Activated naive CD4-positive, alpha-beta T cell treated with anti-CD3 and anti-CD28 coated beads for 36 hours (primary cell): Measurements from ENCODE around the gene ZNF236. TPM values are rescaled to one million over a fixed set of nuclear protein-coding genes. Genes with fewer than 3 reads are reported as not detected.

Experiments
- CTCF ChIA-PET: fragments of 350-600 bp; sonication (Branson Sonifier 250); formaldehyde crosslinking; loops from one replicate; lab custom pipeline; 2021; ENCODE audit warnings: antibody characterized with exemption; lab: Charles Lee
- DNase-seq: peaks from one replicate; pipeline ENCODE4 v3.0.0-alpha.2; 2020
- H3K27ac Mint-ChIP-seq: one replicate; pipeline ENCODE4 v1.8.0; 2021; ENCODE audit warnings: mild to moderate bottlenecking, mixed read lengths
- H3K27me3 Mint-ChIP-seq: one replicate; pipeline ENCODE4 v1.8.0; 2021; ENCODE audit warnings: low read depth, mixed read lengths
- H3K36me3 Mint-ChIP-seq: one replicate; pipeline ENCODE4 v1.8.0; 2021; ENCODE audit warnings: low read depth, mixed read lengths
- H3K4me1 Mint-ChIP-seq: one replicate; pipeline ENCODE4 v1.8.0; 2021; ENCODE audit warnings: low read depth, mixed read lengths
- H3K4me3 Mint-ChIP-seq: one replicate; pipeline ENCODE4 v1.8.0; 2021; ENCODE audit warnings: mild to moderate bottlenecking, moderate library complexity, mixed read lengths
- H3K9me3 Mint-ChIP-seq: one replicate; pipeline ENCODE4 v1.8.0; 2021; ENCODE audit warnings: mixed read lengths
- intact Hi-C: fragments of 100-400 bp; cut with micrococcal nuclease; formaldehyde crosslinking; loops from one replicate; pipeline ENCODE4 v1.15.1; 2023
- total RNA-seq, 2 experiments: library from RNA; stranded (reverse); gene quantifications; one replicate each; pipeline ENCODE4 v1.2.3, GENCODE V29; 2021

ZNF236 gene
- total RNA-seq, 2 experiments from 2014 or later: 13.7 to 17.7 TPM

DNA sequence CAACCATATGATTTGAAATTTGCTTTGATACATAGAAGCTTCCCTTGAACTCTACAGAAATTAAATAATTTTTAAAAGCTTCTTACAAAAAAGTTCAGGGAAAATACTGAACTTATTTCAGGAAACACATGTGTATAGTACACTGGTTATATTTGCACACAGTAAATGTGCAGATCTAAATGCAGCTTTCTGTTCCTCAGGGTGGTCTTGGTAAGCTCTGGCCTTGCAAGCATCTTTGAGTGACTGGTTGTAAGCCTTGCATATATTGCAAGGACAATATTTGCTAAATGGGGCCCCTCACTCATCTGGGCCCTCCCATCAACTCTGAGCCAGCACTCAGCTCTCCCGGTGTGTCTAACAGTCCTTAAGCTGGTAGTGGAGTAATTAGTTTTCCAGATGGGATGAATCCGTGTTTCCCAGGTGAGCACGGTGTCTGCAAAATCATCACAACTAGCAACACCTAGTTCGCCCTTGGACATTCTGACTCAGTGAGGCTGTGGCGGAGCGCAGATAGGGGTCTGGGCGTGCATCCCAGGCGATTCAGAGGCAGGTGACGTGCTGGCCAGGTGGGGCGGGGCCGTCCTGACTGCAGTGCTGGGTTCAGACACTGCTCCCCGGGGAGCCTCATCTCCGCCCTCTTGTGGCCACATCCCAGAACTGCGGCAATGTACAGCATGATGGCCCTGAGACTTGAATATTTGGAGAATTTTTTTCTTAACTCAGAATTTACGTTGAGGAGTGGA lies 160.7 kb downstream of the ZNF236 start:
- H3K27ac Mint-ChIP-seq: no peak overlapping the region

DNA sequence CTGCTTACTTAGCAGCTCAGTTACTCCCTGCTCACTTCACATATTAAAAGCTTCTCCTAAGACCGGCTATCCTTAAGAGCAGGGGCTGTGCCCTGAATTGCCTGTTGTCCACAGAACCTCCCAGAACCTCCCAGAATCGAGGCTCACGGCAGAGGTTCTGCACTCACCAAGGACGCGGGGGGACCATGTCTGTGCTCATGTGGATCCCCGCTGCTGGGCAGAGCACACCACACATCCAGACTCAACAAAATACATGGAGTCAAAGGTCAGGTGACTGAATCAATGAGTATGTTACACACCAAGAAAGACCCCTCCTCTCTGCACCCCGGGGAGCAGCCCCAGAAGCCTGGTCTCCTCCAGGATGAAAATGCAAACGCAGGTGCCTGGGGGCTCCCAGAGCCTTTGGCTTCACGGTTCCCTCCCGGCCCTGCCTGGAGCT lies 161.3 kb downstream of the ZNF236 start:
- peaks cover 5% of the 10 kb centered on the region for H3K4me1 Mint-ChIP-seq
- H3K9me3 Mint-ChIP-seq: no peaks in the 10 kb centered on the region
- H3K27ac Mint-ChIP-seq: no peak overlapping the region
- no peak for DNase-seq
- no peaks in the 10 kb centered on the region for H3K27me3 Mint-ChIP-seq
- no peak overlapping the region for H3K4me3 Mint-ChIP-seq
- intact Hi-C loops: loop anchor here (1.0 to 5.0 kb wide), 6 partner anchors 61 to 669 kb away; partner anchors contain the start of gene ZNF236
- CTCF ChIA-PET: interaction anchor here (0.6 to 8.1 kb wide), 28 partner anchors 8 to 1456 kb away, joined by 3 to 117 read pairs (median 4); no protein-coding TSS in a partner anchor
- peaks cover 4% of the 10 kb centered on the region for H3K36me3 Mint-ChIP-seq

More for the DNA sequence above, 160.7 kb downstream of the ZNF236 start:
- H3K36me3 Mint-ChIP-seq: peaks cover 4% of the 10 kb centered on the region
- H3K9me3 Mint-ChIP-seq: no peaks in the 10 kb centered on the region
- peaks cover 5% of the 10 kb centered on the region for H3K4me1 Mint-ChIP-seq
- CTCF ChIA-PET: interaction anchor here (0.5 to 8.1 kb wide), 35 partner anchors 9 to 666 kb away, joined by 3 to 117 read pairs (median 4); no protein-coding TSS in a partner anchor
- H3K4me3 Mint-ChIP-seq: no peak overlapping the region
- peak; percentile 96 for DNase-seq
- H3K27me3 Mint-ChIP-seq: no peaks in the 10 kb centered on the region
- intact Hi-C loops: loop anchor here (1.0 to 5.0 kb wide), 6 partner anchors 61 to 669 kb away; partner anchors contain the start of gene ZNF236

DNA sequence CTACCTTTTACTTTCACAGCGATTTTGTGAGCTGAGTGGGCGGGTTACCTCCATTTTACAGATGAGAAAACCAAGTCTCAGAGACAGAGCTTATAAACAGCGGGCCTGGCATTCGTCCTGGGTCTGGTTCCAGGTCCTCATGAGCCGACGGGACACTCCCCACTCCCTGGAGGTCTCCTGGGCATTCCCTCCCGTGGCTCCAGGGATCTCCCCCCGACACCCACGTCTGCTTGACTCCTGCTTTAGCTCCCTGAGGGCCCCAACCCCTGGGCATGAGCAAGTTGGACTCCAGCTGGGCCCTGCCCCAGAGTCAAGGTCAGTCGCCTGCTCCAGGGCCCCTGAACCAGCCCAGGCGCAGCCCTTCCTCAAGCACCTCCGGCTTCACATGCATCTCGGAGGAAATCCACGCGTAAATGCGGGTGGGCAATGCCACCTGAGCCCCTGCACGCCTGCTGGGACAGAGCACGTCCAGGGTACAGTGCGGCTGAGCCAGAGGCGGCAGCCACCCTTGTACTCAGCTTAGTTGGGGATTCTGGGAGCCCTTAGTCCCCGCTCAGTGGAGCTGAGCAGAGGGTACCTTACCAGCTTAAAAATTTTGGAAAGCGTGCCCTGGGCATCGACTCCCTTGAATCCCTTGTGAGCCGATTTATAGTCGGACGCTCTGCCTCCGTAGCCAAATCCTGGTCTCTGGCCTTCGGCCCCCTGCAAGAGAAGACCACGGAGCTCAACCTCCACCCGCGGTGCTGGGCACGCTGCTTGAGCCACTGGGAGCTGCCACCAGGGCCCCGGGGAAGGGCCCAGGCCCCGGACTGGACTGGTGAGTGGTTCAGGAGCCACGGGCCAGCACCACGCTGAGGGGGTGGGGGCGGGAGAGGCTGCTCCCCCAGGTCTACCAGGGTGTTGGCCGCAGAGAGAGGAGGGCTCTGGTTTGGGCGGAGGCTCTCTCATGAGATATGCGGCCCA lies 162.1 kb downstream of the ZNF236 start:
- intact Hi-C loops: loop anchor here (5.0 kb wide), 3 partner anchors 162 to 668 kb away; partner anchors contain the start of gene ZNF236
- no peak for DNase-seq
- Mint-ChIP-seq H3K4me3 (no peak overlapping the region), H3K9me3 (no peaks in the 10 kb centered on the region), H3K4me1 (peaks cover 5% of the 10 kb centered on the region), H3K27ac (no peak overlapping the region), H3K36me3 (no peaks in the 10 kb centered on the region), H3K27me3 (no peaks in the 10 kb centered on the region)
- CTCF ChIA-PET: interaction anchor here (0.7 to 8.1 kb wide), 18 partner anchors 13 to 1455 kb away, joined by 3 to 117 read pairs (median 4); no protein-coding TSS in a partner anchor

DNA sequence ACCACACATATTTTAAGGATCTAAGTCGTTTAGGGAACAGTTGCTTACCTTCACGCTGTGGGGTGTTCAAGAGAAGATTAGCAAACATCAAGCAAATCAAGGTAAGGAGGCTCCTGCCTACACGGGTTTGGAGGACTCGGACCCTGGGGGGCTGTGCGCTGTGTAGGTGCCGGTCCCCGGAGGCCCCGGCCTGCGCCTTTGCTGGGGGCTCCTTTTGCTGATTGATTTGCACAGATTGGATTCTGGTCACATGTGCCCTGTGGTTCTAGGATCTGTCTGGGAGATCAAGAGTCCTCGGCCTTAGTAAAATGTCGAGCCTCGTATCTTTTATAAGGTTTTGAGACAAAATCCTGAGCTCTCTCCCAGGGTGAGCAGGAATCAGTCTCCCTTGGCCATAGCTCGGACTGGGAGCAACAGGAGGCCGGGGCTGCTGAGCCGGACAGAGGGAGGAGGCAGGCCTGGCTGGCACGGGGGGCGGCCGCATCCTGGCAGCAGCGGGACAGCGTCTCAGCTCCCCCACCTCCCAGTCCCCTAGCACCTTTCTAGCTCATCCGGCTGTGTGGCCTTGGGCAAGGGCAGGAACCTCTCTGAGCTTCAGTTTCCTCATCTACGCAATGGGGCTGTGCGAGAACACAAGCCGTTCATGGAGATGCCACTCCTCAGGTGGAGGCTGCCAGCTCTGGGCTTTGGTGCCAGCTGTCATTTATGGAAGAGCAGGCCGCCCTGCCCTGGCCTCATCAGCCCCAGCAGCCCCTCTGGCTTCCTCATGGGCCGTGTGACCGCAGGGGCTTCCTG lies 163.0 kb downstream of the ZNF236 start:
- H3K27ac Mint-ChIP-seq: no peak overlapping the region
- intact Hi-C loops: no loop called here
- H3K9me3 Mint-ChIP-seq: no peaks in the 10 kb centered on the region
- no peaks in the 10 kb centered on the region for H3K27me3 Mint-ChIP-seq
- CTCF ChIA-PET: interaction anchor here (0.8 to 8.1 kb wide), 9 partner anchors 15 to 259 kb away, joined by 3 to 117 read pairs (median 3); no protein-coding TSS in a partner anchor
- H3K36me3 Mint-ChIP-seq: no peaks in the 10 kb centered on the region
- H3K4me3 Mint-ChIP-seq: no peak overlapping the region
- peaks cover 5% of the 10 kb centered on the region for H3K4me1 Mint-ChIP-seq
- DNase-seq: no peak

DNA sequence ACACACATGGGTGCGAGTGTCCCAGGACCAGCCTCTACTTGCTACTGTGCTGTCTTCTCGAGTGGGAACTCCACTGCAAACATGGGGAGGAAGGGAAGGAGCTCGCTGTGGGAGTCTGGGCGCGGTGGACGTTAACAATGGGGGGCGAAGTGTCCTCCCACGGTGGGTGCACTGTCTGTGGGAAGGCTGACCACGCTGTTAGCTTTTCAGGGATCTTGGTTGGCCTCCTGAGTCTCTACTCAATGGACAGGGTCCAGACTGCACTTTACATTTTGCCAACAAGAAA lies 163.5 kb downstream of the ZNF236 start:
- Mint-ChIP-seq H3K9me3 (no peaks in the 10 kb centered on the region), H3K4me1 (peaks cover 5% of the 10 kb centered on the region), H3K27ac (no peak overlapping the region), H3K4me3 (no peak overlapping the region), H3K27me3 (no peaks in the 10 kb centered on the region), H3K36me3 (no peaks in the 10 kb centered on the region)
- CTCF ChIA-PET: interaction anchor here (0.8 to 8.1 kb wide), 7 partner anchors 14 to 206 kb away, joined by 3 to 117 read pairs (median 3); no protein-coding TSS in a partner anchor
- DNase-seq: no peak
- intact Hi-C loops: no loop called here

DNA sequence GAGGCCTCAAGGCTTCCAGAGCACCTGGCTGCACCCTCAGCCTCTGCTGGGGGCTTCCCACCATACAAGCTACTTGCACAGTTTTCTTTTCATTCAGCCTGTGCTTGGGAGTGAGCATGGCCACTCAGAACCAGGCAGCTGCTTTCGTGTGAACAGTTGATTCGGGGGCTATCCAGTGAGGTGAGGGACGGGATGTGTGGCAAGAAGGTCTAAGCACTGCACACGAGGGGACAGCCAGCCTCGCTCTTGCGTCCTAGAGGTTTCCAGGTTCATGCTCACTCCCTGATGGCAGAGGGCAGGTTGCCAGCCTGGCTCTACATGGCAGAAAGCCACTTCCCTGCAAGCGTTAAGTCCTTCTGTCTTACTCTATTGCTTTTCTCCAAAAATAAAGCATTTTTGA lies 164.0 kb downstream of the ZNF236 start:
- CTCF ChIA-PET: interaction anchor here (1.0 to 8.1 kb wide), 4 partner anchors 14 to 184 kb away, joined by 3 to 117 read pairs (median 6); no protein-coding TSS in a partner anchor
- H3K36me3 Mint-ChIP-seq: no peaks in the 10 kb centered on the region
- intact Hi-C loops: no loop called here
- H3K4me3 Mint-ChIP-seq: no peak overlapping the region
- H3K9me3 Mint-ChIP-seq: no peaks in the 10 kb centered on the region
- H3K4me1 Mint-ChIP-seq: peaks cover 5% of the 10 kb centered on the region
- no peak overlapping the region for H3K27ac Mint-ChIP-seq
- H3K27me3 Mint-ChIP-seq: no peaks in the 10 kb centered on the region
- no peak for DNase-seq

DNA sequence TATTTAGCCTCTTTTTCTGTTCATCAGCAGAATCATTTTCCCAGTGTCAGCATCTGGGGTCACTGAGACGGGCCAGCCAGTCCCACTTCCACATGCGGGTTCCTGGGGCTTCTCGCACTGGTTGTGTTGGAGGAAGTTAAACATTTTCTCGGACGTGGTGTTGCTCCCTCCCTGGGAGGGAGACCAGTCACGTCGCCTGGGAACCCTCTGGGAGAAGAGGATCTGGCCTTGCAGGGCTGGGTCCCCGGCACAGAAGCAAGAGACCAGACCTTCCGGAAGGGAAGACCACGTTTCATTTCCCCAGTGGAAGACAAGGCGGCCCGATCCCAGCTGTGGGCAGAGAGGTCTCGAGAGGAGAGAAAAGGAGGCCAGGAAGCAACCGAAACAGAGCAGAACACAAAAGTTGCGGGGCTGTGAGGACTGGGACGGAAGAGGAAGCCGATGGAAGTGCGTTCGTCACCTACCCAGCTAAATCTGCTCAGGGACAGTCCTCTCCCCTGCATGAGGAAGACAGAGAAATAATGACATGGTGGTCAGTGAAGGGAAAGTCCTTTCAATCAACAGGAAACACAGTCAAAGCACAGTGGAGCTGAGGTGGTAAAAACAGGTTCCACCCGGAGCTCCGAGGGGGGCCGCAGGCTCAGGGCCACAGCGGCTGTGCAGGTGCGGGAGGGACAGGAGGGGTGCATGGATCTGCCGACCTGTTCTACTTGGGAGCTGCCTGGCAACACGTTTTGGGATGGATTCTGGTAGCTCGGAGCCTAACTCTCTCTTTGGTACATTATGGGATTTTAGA lies 165.9 kb downstream of the ZNF236 start:
- Mint-ChIP-seq H3K27me3 (no peaks in the 10 kb centered on the region), H3K4me1 (peaks cover 2% of the 10 kb centered on the region), H3K27ac (no peak overlapping the region), H3K9me3 (no peaks in the 10 kb centered on the region), H3K4me3 (no peak overlapping the region), H3K36me3 (no peaks in the 10 kb centered on the region)
- intact Hi-C loops: no loop called here
- DNase-seq: no peak
- CTCF ChIA-PET: interaction anchor here (0.6 to 1.0 kb wide), 2 partner anchors 12 to 411 kb away, joined by 3 read pairs; no protein-coding TSS in a partner anchor

DNA sequence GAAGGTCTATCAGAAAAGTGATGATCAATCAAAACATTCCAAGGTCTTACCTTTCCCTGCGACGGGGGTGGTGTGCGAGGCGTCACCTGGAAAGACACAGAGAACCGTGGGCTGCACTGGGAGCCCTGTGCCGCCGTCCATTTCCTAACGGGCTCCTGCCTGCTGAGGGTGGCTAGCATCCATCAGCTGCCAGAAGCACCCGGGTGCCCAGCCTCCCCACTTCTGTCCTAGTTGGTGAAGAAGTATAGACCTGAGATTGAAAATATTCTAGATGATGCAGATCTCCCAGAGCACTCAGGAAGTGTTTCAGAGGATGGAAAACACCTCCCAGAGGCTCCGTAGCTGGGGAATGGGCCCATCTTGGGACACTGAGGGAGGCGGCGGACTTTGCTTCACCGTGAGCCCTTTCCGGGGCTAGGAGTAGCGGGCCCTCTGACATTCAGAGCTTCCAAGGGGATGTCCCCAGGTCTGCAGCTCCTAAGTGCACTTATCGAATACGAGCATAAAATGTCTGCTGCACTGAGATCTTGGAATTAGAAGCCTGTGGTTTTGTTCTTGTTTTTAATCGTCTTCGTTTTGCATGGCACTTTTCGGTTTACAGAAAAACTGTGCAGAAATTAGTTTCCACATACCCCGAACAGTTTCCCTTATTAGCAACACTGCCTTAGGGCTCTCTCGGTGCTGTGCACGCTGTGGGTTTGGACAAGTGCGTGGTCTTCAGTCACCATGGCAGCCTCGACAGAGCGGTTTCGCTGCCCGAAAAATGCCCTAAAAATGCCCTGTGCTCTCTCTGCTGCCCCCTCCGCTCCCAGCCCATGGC lies 166.7 kb downstream of the ZNF236 start:
- no peak for DNase-seq
- no peak overlapping the region for H3K4me3 Mint-ChIP-seq
- H3K27ac Mint-ChIP-seq: no peak overlapping the region
- intact Hi-C loops: no loop called here
- H3K27me3 Mint-ChIP-seq: no peaks in the 10 kb centered on the region
- no peaks in the 10 kb centered on the region for H3K36me3 Mint-ChIP-seq
- no peaks in the 10 kb centered on the region for H3K4me1 Mint-ChIP-seq
- H3K9me3 Mint-ChIP-seq: no peaks in the 10 kb centered on the region
- CTCF ChIA-PET: interaction anchor here (0.6 to 1.0 kb wide), 3 partner anchors 11 to 439 kb away, joined by 3 read pairs; no protein-coding TSS in a partner anchor

DNA sequence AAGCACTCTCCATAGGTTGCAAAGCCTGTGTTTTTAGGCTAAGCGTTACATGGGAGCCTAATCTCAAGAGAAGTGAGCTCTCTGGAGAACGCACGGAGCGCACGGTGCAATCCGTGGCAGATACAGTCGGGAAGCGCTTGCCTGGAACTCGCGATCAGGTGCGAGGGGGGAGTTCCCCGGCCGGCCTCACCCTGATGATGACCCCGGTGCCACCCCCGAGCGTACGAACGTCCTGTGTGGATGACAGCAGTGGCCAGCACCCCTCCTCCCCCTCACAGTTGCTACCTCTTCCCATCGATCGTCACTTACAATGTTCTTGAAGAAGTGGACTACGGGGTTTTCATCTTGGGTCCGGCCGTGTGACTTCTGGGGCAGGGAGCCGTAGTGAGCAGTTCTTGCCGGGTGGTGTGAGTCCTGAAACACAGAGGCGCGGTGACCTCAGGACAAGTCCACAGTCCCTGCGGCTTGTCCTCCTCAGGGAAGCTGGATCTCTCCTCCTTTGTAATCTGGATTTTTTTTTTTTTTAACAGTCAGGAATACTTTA lies 167.4 kb downstream of the ZNF236 start:
- H3K4me3 Mint-ChIP-seq: no peak overlapping the region
- H3K4me1 Mint-ChIP-seq: no peaks in the 10 kb centered on the region
- CTCF ChIA-PET: interaction anchor here (0.6 kb wide), 1 partner anchor 439 kb away, joined by 3 read pairs; no protein-coding TSS in a partner anchor
- H3K27me3 Mint-ChIP-seq: no peaks in the 10 kb centered on the region
- intact Hi-C loops: no loop called here
- no peaks in the 10 kb centered on the region for H3K36me3 Mint-ChIP-seq
- no peak for DNase-seq
- no peak overlapping the region for H3K27ac Mint-ChIP-seq
- H3K9me3 Mint-ChIP-seq: no peaks in the 10 kb centered on the region
